IPS-11a (cell line): ENCODE results near the gene DKC1.
"Not testable (repeated sequence)": the region's sequence is repeated elsewhere in the genome, so short reads cannot be mapped to it uniquely, and the experiment has no call there.

Experiments used
- H3K4me3 ChIP-seq: one replicate; pipeline ENCODE4 v1.5.1; 2013; ENCODE audit warnings: low read depth, low read length, control low read depth

DKC1 gene

GRCh38 chrX:154817048-154817618, 54.5 kb downstream of the DKC1 start:
- not testable (repeated sequence) for H3K4me3 ChIP-seq

GRCh38 chrX:154818916-154819770, 56.5 kb downstream of the DKC1 start:
- no peak overlapping the region for H3K4me3 ChIP-seq

DNA sequence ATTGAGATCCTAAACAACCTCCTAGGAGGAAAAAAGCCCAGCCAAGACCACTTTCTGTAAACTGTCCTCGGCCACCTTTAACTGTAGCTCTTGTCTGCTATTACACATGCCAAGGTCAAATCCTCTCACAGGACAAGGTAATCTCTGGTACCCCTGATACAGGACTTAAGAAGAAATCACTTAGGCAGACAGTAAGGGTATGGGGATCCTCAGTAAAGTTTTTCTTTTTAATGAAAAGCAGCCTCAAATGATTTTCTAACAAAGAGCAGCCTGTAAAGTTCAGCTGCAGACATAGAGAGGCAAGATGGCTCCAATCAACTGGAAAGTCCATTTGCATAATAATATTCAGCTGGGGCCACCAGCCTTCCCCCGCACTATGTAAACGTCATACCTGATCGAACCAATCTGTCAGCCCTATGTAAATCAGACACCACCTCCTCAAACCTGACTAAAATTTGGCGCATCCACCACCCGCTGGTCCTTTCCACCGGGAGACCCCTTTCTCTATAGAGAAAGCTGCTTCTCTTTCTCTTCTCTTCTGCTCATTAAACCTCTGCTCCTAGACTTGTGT, 57.2 kb downstream of the DKC1 start:
- H3K4me3 ChIP-seq: no peak overlapping the region

DNA sequence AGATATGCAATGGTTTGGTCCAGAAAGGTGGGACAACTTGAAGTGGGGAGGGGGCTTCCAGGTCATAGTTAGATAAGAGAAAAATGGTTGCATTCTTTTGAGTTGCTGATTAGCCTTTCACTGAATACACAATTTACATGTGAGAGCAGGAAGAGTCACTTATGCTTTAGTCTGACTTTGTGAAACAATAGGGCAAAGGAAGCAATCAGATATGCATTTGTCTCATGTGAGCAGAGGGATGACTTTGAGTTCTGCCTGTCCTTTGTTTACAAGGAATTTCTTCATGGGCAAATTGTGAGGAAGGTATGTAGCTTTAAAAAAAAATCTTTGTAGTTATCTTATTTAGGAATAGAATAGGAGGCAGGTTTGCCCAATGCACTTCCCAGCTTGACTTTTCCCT, 58.9 kb downstream of the DKC1 start:
- no peak overlapping the region for H3K4me3 ChIP-seq

DNA sequence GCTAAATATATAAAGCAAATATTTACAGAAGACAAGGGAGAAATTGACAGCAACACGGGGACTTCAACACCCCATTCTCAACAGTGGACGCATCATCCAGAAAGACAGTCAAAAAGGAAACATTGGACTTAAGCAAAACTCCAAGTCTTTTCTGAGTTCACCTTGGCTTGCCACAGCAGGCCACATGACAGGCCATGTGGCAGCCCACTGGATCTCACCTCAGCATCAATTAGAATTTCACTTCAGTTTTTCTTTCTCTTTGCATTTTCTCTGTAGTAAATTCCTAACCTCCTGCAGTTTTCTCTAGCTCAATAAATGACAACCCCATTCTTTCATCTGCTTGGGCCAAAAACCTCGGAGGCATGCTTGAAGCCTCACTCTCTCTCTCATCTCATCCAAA, 59.4 kb downstream of the DKC1 start:
- no peak overlapping the region for H3K4me3 ChIP-seq

GRCh38 chrX:154824638-154825037, 62.0 kb downstream of the DKC1 start:
- no peak overlapping the region for H3K4me3 ChIP-seq

DNA sequence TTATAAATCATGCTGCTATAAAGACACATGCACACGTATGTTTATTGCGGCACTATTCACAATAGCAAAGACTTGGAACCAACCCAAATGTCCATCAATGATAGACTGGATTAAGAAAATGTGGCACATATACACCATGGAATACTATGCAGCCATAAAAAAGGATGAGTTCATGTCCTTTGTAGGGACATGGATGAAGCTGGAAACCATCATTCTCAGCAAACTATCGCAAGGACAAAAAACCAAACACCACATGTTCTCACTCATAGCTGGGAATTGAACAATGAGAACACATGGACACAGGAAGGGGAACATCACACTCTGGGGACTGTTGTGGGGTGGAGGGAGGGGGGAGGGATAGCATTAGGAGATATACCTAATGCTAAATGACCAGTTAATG, 62.9 kb downstream of the DKC1 start:
- not testable (repeated sequence) for H3K4me3 ChIP-seq
